NT2/D1 (cell line): ENCODE measurements around the gene ARHGEF2.

Source experiments
- DNase-seq: peaks from one replicate; pipeline ENCODE4 v3.0.0-alpha.2; 2011; ENCODE audit warnings: low read depth, low spot score
- H3K27me3 ChIP-seq: 2 replicates; pipeline ENCODE4 v1.6.0; 2011; ENCODE audit warnings: mild to moderate bottlenecking; ENCODE audit not compliant: insufficient read length, insufficient read depth
- H3K36me3 ChIP-seq: 2 replicates; pipeline ENCODE4 v1.6.1; 2011; ENCODE audit warnings: mild to moderate bottlenecking, low read length, mixed read lengths; ENCODE audit not compliant: insufficient read depth, insufficient read length
- H3K4me1 ChIP-seq: 2 replicates; pipeline ENCODE4 v1.5.1; 2011; ENCODE audit not compliant: insufficient read depth, insufficient read length
- H3K4me3 ChIP-seq: 2 replicates; pipeline ENCODE4 v1.5.1; 2011; ENCODE audit warnings: low read depth; ENCODE audit not compliant: insufficient read length
- H3K9ac ChIP-seq: 2 replicates; pipeline ENCODE4 v1.6.0; 2011; ENCODE audit warnings: low read depth; ENCODE audit not compliant: insufficient read length
- H3K9me3 ChIP-seq: 2 replicates; pipeline ENCODE4 v1.5.1; 2011; ENCODE audit warnings: mild to moderate bottlenecking, low read length; ENCODE audit not compliant: insufficient read depth
- SUZ12 ChIP-seq: IDR thresholded peaks from 2 replicates; pipeline ENCODE4 v1.6.1; 2011; ENCODE audit not compliant: insufficient read length, insufficient read depth; ENCODE audit errors: extremely low read depth
- YY1 ChIP-seq: IDR thresholded peaks from 2 replicates; pipeline ENCODE4 v1.6.1; 2011; ENCODE audit not compliant: insufficient read length, insufficient read depth
- ZNF274 ChIP-seq: IDR thresholded peaks from 2 replicates; pipeline ENCODE4 v1.6.1; 2011; ENCODE audit warnings: mild to moderate bottlenecking, low read depth, low read length

ARHGEF2 gene

GRCh38 chr1:155929057-155929456 is 49.3 kb downstream of the ARHGEF2 start:
- H3K9ac ChIP-seq: no peak overlapping the region
- H3K36me3 ChIP-seq: peaks cover 95% of the 10 kb centered on the region

GRCh38 chr1:155925506-155925905 is 52.8 kb downstream of the ARHGEF2 start:
- Histone ChIP-seq H3K36me3 (peaks cover 96% of the 10 kb centered on the region), H3K27me3 (no peaks in the 10 kb centered on the region), H3K4me1 (no peaks in the 10 kb centered on the region), H3K9me3 (no peaks in the 10 kb centered on the region), H3K9ac (no peak overlapping the region), H3K4me3 (no peak overlapping the region)
- DNase-seq: no peak
- TF ChIP-seq SUZ12 (no peak), ZNF274 (no peak), YY1 (no peak)

More at GRCh38 chr1:155929057-155929456, 49.3 kb downstream of the ARHGEF2 start:
- Histone ChIP-seq H3K9me3 (no peaks in the 10 kb centered on the region), H3K27me3 (no peaks in the 10 kb centered on the region), H3K4me3 (no peak overlapping the region), H3K4me1 (no peaks in the 10 kb centered on the region)
- TF ChIP-seq ZNF274 (no peak), YY1 (no peak), SUZ12 (no peak)
- DNase-seq: no peak

DNA sequence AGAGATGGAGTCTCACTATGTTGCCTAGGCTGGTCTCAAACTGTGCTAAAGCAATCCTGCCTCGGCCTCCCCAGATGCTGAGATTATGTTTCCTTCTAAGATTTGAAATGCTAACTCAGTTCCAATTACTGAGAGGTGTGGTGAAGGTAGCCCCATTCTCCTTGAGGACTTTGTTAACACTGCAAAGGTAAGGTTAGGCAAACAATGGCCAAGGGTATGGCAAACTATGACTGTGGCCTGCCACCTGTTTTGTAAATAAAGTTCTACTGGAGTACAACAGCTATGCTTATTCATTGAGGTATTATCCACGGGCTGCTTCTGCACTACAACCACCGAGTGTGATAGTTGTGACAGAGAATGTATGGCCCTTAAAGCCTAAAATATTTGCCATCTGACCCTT is 57.6 kb downstream of the ARHGEF2 start:
- no peak overlapping the region for H3K4me3 ChIP-seq
- peaks cover 2% of the 10 kb centered on the region for H3K4me1 ChIP-seq
- no peaks in the 10 kb centered on the region for H3K9me3 ChIP-seq
- no peak overlapping the region for H3K9ac ChIP-seq
- TF ChIP-seq ZNF274 (no peak), YY1 (no peak), SUZ12 (no peak)
- no peaks in the 10 kb centered on the region for H3K27me3 ChIP-seq
- DNase-seq: no peak
- peaks cover 92% of the 10 kb centered on the region for H3K36me3 ChIP-seq

DNA sequence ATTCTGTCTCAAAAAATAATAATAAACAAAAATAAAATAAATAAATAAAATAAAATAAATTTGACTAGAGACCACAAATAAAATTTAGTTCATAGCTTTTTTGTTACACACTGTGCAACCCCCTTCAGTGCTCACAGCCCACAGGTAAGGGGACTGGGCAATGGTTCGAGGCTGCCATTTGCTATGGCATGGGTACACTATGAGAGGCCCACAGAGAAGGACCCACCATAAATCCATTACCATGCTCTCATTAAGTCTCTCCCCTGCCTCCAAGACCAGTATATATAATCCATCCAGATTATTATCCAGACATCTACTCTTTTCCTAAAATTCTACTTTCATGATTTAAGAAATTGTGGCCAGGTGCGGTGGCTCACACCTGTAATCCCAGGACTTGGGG is 58.5 kb downstream of the ARHGEF2 start:
- no peaks in the 10 kb centered on the region for H3K27me3 ChIP-seq
- DNase-seq: no peak
- H3K4me1 ChIP-seq: peaks cover 2% of the 10 kb centered on the region
- H3K4me3 ChIP-seq: no peak overlapping the region
- H3K9ac ChIP-seq: no peak overlapping the region
- TF ChIP-seq YY1 (no peak), SUZ12 (no peak)
- H3K9me3 ChIP-seq: no peaks in the 10 kb centered on the region
- peaks cover 92% of the 10 kb centered on the region for H3K36me3 ChIP-seq

DNA sequence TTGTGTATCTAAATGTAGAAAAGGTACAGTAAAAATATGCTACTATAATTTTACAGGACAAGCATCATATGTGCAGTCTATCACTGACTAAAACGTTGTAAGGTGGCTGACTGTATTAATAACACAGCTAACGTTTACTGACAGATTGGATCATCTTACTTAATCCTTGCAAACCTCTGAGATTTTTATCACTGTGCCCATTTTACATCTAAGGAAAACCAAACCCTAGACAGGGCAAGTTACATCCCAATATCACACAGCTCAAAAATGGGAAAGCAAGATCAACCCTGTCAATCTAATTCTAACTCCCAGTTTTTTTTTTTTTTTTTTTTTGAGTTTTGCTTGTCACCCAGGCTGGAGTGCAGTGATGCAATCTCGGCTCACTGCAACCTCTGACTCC is 59.7 kb downstream of the ARHGEF2 start:
- no peak for DNase-seq
- Histone ChIP-seq H3K4me3 (no peak overlapping the region), H3K9ac (no peak overlapping the region), H3K36me3 (peaks cover 92% of the 10 kb centered on the region), H3K27me3 (no peaks in the 10 kb centered on the region), H3K9me3 (no peaks in the 10 kb centered on the region), H3K4me1 (peaks cover 2% of the 10 kb centered on the region)
- TF ChIP-seq YY1: no peak

- no peaks in the 10 kb centered on the region for H3K4me1 ChIP-seq
- H3K36me3 ChIP-seq: peaks cover 80% of the 10 kb centered on the region
- TF ChIP-seq ZNF274 (no peak), YY1 (no peak), SUZ12 (no peak)
- no peak overlapping the region for H3K9ac ChIP-seq
- no peaks in the 10 kb centered on the region for H3K27me3 ChIP-seq
- H3K9me3 ChIP-seq: no peaks in the 10 kb centered on the region
- H3K4me3 ChIP-seq: no peak overlapping the region
- DNase-seq: no peak
Observed at GRCh38 chr1:155913969-155914757, 64.2 kb downstream of the ARHGEF2 start.

DNA sequence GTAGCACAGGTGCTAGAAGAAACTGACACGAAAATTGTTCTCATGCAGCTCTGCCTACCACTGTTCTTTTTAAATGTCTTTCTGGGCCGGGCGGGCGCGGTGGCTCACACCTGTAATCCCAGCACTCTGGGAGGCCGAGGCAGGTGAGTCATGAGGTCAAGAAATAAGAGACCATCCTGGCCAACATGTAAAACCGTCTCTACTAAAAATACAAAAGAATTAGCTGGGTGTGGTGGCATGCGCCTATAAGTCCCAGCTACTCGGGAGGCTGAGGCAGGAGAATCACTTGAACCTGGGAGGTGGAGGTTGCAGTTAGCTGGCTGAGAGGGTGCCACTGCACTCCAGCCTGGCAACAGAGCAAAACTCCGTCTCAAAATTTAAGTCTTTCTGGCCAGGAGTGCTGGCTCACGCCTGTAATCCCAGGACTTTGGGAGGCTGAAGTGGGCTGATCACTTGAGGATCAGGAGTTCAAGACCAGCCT is 66.3 kb downstream of the ARHGEF2 start:
- H3K4me3 ChIP-seq: no peak overlapping the region
- no peak for DNase-seq
- H3K4me1 ChIP-seq: no peaks in the 10 kb centered on the region
- no peaks in the 10 kb centered on the region for H3K9me3 ChIP-seq
- H3K9ac ChIP-seq: no peak overlapping the region
- TF ChIP-seq YY1 (no peak), ZNF274 (no peak), SUZ12 (no peak)
- H3K27me3 ChIP-seq: no peaks in the 10 kb centered on the region
- peaks cover 77% of the 10 kb centered on the region for H3K36me3 ChIP-seq
